GM19099 (cell line): Measurements from ENCODE around the gene IL22RA1.

Source experiments
- POLR2A ChIP-seq: IDR thresholded peaks from 3 replicates; pipeline ENCODE4 v1.6.1; 2011; ENCODE audit warnings: low read depth; ENCODE audit not compliant: insufficient read length; ENCODE audit errors: extremely low read depth

The IL22RA1 gene

DNA sequence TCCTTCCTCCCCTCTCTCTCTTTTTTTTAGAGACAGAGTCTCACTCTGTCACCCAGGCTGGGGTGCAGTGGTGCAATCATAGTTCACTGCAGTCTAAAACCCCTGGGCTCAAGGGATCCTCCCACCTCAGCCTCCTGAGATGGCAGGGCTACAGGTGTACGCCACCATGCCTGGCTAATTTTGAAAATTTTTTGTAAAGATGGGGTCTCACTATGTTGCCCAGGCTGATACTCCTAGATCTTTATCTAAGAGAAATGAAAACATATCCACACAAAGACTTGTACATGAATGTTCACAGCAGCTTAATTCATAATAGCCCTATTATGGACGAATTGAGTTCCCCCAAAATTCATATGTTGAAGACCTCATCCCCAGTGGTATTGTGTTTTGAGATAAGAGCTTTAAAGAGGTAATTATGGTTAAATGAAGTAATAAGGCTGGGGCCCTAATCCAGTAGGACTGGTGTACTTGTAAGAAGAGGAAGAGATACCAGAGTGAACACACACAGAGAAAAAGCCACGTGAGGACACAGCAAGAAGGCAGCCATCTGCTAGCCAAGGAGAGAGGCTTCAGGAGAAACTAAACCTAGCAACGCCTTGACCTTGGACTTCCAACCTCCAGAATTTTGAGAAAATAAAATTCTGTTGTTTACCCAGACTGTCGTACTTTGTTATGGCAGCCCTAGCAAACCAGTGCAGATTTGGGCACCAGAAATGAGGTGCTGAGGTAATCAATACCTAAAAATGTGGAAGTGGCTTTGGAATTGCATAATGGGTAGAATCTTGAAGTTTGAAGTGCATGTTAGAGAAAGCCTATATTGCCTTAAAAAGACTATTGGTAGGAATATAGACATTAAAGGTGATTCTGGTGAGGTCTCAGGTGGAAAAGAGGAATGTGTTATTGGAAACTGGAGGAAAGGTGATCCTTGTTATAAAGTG, 31.0 kb upstream of the IL22RA1 start:
- TF ChIP-seq POLR2A: no peak

DNA sequence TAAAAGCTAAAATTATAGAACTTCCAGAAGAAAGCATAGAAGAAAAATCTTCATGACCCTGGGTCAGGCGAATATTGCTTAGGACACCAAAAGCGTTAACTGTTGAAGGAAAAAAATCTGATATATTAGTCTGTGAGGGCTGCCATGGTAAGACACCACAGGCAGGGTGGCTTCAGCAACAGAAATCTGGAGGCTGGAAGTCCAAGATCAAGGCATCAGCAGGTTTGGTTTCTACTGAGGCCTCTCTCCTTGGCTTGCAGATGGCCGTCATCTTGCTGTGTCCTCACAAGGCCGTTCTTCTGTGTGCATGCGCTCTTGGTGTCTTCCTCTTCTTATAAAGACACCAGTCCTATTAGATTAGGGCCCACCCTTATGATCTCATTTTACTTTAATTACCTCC, 29.7 kb upstream of the IL22RA1 start:
- no peak for TF ChIP-seq POLR2A

DNA sequence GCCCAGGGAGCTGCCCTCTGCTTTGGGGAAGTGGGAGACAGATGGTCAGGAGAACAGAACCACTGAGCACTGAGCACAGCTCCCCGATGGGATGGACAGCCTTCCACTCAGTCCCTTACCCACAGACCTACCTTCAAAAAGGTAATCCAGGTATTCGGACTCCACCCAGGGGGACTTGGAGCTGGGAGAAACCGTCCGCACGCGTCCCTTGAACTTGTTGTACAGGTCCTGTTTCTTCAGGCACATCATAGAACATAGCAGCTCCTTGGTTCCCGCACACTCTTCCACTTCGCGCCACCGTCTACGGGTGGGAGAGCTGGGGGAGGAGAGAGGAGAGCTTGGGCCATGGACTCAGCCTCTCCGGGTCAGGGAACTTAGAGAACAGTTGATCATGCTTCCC, 26.3 kb upstream of the IL22RA1 start:
- no peak for TF ChIP-seq POLR2A

DNA sequence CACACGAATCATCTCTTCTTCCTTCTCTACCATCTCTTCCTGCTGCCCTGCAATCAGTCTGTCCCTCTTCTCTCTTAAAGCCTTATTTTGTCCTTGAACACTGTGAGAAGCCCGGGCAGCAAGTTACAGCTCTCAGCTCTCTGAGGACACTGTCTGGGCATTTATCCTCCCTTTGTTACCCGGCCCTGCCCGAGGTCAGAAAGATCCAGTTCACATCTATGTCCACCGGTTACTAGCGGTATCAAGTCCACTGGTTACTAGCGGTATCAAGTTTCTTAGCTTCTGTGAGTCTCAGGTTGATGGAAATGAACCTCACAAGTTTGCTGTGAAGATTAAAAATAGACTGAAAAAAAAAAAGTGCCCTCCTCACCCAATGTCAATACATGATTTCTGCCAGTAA, 25.3 kb upstream of the IL22RA1 start:
- TF ChIP-seq POLR2A: no peak

DNA sequence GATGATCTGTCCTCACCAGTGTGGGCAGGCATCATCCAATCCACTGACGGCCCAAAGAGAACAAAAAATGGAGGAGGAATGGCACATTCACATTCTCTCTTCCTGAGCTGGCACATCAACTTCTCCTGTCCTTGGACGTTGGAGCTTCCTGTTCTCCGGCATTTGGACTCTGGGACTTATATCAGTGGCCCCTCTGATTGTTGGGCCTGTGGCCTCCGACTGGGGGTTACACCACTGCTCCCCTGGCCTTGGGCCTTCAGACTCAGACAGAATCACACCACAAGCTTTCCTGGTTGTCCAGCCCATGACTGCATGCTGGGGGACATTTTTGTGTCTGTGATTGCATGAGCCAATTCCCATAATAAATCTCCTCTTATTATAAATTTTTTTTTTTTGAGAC, 24.1 kb upstream of the IL22RA1 start:
- no peak for TF ChIP-seq POLR2A

DNA sequence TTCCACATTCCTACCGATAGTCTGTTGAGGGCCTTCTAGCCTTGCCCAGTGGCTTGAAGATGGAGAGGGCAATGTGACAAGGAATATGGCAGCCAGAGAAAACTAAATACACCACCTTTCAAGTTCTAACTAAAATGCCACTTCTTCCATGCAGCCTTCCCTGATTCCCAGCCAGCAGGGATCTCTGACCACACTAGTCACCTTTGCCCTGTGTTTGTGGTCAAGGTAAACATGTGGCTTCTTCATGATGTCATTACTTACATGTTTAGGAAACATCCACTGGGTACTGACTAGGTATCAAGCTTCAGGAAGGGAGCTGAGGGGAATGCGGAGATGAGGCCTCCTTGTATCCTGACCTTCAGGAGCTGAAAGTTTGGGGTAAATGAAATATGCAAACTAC, 22.6 kb upstream of the IL22RA1 start:
- TF ChIP-seq POLR2A: no peak

DNA sequence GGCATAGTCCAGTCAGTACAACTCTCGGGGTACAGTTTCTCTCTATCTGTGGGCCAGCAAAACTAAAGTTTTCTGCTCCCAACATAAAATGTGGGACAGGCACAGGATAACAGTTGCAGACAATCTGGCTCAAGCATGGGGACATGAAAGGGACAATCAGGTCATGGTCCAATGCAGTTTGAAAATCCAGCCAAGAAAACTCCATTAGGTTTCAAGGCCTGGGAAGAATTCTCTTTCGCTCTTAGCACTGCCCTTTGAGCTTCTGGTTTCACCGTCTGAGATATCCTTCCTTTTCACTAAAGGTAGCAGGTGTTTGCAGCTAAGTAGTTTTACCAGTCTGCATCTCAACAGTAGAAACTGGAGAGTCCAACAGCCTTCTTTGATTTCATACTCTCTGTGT, 21.1 kb upstream of the IL22RA1 start:
- TF ChIP-seq POLR2A: no peak

DNA sequence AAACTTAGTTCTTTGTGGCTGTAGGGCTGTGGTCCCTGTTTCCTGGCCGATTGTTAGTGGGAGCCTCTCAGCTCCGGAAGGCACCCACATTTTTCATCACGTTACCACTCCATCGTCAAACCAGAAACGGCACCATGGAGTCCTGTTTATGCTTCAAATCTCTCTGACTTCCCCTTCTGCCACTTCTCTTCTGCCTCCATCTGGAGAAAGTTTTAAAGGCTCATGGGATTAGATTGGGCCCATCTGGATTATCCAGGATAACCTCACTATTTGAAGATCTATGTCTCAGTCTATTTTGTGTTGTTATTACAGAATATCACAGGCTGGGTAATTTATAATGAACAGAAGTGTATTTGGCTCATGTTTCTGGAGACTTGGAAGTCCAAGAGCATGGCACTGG, 19.3 kb upstream of the IL22RA1 start:
- no peak for TF ChIP-seq POLR2A

DNA sequence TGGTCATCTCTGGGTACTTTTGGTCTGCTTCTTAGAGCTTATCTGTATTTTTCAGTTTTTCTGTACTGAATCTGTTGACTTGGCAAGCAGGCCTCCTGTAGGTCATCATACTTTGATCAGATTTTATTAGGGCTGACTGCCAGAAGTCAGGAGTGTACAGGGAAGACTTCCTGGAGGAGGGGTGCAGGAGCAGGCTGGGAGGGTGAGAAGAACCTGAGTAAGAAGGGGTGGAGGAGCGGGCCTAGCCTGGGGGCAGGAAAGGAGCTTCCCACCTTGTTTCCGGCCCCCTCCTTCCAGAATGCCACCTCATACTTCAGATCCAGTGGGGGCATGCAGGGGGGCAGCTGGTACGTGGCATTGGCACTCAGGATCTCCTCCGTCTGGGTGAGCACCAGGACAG, 18.3 kb upstream of the IL22RA1 start:
- TF ChIP-seq POLR2A: no peak

DNA sequence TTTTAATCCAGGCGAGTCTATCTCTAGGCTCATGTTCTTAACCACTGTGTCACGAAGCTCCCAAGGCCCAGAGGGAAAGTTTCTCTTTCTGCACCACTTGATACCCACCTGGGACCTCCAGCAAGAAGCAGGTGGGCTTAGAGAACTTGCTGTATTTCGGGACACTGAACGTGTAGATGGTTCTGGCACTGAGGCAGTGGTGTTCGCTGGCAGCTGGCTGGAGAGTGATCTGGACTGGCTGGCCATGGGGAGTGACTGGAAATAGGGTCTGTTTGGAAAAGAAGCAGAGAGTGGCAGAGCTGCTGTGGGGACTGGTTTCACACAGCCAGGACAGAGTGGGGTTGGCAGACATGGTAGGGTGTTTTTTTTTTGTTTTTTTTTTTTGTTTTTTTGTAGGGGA, 16.4 kb upstream of the IL22RA1 start:
- TF ChIP-seq POLR2A: no peak

DNA sequence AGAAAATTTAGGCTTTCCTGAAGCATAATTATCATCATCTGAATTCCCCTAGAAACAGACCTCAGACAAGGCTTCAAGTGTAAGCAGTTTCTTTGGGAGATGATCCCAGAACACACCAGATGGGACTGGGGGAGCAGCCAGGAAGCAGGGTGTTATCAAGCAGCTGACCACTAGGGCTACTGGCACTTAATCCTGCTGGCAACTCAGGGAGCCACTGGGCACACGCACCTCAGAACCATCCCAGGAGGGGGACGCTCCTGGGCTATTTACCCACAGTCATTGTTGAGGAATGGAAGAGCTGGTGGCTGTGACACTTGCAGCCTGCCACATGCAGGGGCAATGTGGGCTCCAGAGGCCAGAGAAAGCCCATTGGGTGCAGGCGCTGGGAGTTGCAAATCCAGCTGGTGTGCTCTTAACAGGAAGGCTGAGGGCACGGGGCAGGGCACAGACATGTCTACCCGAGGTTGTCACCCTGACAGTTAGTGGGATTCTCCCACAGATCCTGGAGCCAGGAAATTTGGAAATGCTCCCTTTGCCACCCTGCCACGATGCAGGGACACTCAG, 15.1 kb upstream of the IL22RA1 start:
- TF ChIP-seq POLR2A: no peak

DNA sequence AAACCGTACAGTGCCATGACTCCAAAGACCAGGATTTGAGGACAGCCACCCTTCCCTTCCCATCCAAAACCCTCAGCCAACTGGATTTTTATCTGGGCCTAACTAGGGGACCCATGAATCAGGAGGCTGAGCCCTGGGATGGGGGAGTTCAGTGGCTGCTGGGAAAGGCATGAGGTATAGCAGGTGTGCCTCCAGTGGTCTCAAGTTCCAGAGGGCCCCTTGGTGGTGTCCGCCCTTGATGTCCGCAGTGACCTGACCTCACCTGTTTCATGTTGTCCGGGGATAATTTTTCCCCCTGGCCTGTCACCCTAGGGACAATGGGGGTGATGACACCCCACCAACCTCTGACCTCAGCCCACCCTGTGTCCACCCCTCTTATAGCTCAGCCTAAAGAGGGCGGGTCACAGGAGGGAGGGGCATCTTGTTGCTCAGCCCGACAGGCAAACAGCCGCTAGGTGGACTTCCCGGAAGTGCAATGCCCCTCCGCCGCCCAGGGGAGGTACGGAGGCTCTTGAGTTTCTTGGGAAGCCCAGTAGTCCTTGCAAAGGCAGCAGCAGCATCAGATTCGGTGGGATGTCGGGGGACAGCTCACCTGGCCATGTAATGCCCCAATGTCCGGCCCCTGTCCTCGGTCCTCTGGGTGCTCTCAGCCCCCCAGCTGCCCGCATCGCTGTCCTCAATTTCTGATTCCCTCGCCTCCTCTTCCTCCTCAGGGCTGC, 13.8 kb upstream of the IL22RA1 start:
- TF ChIP-seq POLR2A: no peak

DNA sequence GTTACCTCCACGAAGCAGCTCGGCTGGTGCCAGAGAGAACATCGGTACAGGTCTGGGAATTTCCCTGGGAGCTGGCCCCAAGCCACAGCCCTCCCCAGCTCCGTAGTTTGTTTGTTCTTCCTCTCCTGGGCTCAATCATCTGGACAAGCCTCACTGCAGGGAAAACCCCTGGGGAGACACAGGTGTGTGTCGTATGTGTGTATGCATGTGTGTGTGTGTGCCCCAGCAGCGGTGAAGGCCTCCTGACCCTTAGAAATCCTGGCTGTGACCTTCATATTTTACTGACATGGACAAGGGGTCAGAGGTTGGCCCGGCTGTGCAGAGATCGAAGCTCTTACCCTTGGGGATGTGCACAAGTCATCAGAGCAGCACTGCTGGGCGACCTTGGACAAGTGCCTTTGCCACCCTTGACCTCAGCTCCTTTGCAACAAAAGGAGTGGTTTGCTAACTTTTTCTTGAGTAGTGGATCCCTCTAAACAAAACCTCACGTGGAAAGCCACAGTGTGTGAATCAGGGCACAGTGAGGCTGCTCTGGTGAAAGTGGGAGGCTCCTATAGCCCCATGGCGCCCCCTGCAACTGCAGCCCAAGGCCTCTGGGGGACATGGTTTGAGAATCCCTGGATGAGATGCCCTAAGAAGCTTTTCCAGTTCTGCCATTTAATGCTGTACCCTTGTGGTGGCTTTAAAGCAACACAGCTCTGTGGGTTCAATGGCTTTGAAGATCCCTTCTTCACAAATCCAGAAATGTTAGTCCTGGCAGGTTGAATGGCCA, 12.3 kb upstream of the IL22RA1 start:
- no peak for TF ChIP-seq POLR2A

DNA sequence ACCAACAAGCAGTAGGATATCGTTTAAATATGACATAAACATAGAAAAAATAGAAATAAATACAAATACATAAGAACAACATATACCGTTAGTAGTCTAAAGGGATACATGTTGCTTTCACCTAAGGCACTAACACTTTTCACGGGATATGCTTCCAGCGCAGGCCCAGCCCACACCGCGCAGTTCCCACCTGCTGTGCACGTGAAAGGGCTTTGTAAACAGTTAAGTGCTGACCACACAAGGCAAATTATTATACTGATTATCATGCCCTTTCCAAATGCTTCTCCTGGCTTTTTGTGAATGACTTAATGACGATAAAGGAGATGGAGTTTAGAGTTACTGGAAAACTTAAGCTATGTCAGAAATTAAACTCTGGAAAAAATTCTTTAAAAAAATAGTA, 11.3 kb upstream of the IL22RA1 start:
- TF ChIP-seq POLR2A: no peak

DNA sequence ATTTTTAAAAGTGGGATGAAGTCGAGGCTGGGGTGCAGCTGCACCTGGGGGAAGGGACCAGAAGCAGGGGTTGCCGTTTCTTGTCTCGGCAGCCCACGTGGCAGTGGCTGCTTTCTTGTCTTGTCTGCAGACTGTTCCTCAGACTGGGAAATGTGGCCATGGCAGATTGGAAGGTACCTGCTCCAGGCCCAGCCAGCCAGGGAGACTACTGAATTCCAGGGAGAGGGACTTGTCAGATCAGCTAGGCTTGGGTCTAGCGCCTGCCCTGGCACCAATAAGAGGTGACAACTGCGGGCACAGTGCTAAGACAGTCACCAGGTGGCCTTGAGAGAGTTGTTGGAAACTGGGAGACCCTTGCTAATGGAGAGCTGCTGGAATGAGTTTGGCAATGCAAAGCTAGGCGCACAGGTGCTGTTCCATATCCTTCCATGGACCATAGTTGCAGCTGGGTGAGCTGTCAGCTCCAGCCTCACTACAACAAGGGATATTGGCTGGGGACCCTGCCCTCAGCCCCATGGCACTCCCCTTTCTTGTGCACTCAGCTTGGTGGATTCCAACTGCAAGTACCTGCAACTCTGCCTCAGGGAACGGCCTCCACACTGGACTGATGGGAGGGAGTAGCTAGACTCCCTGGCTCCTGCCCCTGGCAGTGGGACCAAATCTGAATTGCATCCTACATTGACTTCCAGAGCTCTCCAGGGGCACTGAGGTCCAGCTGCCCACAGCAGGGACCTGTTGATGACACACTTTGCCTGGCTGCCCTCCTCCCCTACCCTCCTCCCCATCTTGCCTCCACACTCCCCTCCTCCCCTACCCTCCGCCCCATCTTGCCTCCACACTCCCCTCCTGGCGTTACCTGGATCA, 9.9 kb upstream of the IL22RA1 start:
- TF ChIP-seq POLR2A: no peak

DNA sequence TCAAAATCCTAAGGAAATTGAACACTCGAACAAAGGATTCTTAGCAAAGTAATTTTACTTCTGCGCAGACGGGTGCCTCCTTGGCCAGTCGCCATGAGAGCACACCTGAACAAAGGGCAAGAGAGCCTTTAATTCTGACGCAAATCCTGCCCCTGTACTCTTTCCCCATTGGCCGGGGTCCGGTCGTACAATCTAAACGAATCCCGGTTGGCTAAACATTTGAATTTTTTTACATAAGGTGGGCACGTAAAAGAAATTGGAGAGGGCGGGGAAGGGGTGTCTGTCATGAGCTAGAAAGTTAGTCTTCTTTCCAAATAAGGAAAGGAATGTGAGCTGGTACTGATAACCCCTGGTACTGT, 8.2 kb upstream of the IL22RA1 start:
- TF ChIP-seq POLR2A: no peak
